Stimulated activated CD4-positive, alpha-beta T cell treated with anti-CD3 and anti-CD28 coated beads, Interleukin-12 subunit alpha, Interleukin-12 subunit beta, amount 100 ng/mL, for 48 hours (primary cell): ENCODE measurements around the gene KIAA1328.
A peak's percentile ranks its signal among the peaks of the same experiment; 100 is the strongest.
"Not testable (repeated sequence)": the region's sequence is repeated elsewhere in the genome, so short reads cannot be mapped to it uniquely, and the experiment has no call there.

ENCODE experiments used
- DNase-seq, 3 donors: peaks; one replicate each; pipeline ENCODE4 v3.0.0-alpha.2; 2020; ENCODE audit warnings: low read depth in 2 of 3, low spot score in 1 of 3

Gene KIAA1328

DNA sequence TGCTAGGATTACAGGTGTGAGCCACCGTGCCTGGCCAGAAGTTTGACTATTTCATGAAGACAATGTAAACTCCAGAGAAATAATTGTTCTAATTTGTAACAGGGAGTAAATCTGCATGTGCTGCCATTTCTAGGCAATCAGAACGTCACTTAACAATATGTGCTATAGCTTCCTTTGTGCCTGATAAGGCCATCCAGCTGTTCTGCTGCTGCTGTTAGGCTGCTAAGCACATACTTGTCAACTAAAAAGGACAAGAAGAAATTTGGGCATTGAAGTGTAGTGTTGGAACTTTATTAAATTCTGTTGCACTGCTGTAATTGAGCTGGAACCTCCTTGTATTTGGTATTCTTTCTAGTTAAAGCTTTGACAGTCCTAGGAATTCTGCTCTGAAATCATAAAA, 57.1 kb downstream of the KIAA1328 start:
- no peak for DNase-seq

DNA sequence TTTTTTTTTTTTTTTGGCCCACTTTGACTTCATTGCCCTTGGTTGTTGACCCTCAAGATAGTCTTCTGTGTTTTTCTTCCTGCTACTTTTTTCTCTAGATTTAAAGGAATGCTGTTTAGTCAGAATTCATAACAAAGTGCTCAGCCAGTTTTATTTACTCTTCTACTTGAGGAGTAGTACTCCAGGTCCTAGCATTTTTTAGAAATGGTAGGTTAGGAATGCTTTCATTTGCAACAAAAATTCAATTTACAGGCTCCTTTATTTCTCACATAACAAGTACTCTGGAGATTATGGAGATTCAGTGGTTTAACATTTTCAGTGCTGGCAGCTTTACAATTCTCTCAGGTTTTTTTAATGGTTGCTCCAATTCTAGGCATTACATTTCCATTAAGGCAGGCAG, 58.2 kb downstream of the KIAA1328 start:
- no peak for DNase-seq

DNA sequence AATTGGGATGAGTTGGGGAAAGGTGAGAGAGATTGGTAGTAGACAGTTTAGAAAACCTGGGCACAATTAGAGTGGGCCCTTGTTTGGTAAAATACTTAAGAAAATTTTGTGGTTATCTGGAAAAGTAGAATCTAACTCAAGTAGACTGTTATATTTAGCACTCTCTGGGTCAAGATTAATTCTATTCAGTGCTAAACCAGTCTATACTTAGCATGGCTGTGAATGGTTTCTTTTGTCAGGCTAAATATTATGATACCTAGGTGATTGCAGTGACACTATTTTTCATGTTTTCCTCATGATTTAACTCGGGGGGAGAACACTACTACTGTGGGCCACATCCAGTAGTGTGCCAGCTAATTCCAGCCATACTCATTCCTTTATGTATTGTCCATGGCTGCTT, 58.9 kb downstream of the KIAA1328 start:
- DNase-seq = no peak

DNA sequence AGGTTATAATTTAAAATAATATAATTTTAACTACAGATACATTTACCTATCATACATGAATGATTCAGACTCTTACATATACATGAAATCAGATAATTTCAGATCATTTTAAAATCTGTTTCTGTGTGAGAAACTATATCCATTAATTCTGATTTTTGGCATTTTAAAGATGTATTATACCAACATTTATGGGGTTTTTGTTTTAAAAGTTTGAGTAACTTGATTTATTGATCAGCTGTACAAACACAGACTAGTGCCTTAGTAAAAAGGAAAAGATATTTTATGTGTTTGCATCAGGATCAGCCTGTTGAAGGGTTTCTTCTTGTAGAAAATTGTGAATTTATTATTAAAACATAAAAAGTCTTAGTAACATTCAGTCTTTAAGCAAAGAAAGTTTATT, 59.9 kb downstream of the KIAA1328 start:
- DNase-seq = no peak

DNA sequence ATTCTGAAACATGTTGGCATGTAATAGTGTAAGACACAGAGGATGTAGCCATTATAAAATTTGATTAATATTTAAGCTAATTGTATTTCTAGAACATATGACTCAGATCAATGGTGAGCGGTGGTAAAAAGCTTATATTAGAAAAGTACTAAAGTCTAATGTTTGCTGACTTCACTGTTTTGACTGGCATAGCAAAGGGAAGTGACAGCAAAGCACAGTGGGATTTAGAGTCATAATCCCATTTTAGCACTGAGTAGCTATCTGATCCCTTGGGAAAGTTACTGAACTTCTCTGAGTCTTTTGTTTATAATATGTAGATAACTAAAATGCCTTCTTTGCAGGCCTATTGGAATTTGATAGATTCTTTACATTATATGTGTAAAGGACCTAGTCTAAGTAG, 60.4 kb downstream of the KIAA1328 start:
- no peak for DNase-seq

DNA sequence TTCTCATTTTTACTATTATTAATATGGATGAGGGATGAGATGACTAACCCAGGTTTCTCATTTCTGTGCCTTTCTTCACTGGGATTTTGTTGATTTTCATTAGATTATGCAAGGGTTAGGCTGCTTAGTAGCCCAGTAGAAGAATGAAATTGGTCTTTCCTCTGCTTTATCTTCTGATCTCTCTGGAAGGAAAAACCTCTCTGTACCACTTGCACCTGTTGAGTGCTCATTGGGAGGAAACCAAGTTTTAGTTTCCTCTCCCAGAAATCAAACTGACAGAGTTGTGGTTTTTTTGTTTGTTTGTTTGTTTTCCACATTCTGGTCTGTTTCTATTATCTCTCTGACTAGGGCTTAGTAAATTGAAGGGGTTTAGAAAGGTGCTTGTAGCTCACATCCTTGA, 60.8 kb downstream of the KIAA1328 start:
- DNase-seq = no peak

DNA sequence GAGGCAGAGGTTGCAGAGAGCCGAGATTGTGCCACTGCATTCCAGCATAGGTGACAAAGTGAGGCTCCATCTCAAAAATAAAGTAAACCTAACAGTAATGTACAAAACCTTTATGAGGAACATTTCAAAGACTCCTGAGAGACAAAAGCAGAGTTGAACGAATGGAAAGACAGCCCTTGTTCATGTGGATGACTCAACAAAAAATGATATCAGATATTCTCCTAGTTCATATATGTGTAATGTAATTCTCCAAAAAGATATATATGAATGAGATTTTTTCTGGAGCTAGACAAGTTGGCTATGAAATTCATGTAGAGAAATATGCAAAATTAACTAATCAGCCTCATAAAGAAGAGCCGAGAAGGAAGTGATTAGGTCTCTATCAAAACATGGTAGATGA, 61.7 kb downstream of the KIAA1328 start:
- DNase-seq = no peak

DNA sequence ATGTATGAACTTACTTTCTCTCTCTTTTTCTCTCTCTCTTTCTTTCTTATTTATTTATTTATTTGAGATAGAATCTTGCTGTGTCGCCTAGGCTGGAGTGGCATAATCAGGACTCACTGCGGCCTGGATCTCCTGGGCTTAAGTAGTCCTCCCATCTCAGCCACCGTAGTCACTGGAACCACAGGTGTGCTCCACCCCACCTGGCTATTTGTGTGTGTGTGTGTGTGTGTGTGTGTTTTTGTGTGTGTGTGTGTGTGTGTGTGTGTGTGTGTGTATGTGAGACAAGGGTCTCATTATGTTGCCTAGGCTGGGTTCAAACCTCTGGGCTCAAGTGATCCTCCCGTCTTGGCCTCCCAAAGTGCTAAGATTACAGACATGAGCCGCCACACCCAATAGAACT, 64.3 kb downstream of the KIAA1328 start:
- DNase-seq = no peak

DNA sequence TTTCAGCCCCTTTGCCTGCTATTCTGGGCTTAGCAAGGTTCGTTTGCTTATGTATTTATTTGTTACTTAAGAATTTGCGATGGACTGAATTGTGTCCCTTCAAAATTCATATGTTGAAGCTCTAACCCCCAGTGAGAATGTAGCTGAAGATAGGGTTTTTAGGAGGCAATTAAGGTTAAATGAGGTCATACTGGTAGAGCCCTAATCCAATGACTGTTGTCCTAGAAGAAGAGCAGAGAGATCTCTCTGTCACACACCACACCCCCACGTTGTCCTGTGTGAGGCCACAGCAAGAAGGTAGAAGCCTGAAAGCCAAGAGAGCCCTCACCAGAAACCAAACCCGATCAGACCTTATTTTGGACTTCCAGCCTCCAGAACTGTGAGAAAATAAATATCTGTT, 66.7 kb downstream of the KIAA1328 start:
- DNase-seq = no peak

DNA sequence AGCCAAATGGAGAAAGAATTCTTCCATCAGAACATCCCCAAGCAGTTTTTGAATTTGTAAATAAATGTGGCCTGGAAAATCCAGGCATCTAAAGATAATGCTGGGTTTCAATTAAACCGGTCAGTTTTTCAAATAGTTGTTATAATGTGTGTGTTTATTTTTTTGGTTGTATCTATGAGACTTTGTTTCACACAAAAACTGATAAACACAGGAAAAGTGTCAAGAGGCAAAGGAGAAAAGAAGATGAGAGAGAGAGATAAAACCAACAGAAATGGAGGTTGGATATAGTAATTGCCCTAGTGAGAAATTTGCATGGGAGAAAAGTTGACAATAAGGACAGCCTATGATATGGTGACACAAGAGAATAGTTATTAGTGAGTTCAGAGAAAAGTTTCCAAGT, 68.3 kb downstream of the KIAA1328 start:
- no peak for DNase-seq

DNA sequence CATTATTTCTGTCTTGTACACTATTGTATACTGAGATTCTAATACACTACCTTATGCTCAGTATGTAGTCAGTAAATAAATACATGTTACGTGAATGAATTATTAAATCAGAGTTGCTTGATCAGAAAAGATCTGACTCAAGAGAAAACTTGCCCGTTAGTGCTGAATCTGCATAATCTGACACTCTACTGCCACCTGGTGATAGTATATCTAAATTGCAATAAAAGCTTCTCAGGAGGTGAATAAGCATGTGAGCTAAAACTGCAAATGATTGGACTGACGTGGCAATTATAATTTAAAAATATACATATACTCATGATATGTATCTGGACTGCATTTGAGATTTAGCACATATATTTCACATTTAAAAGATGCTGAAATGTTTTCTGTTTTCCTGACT, 70.4 kb downstream of the KIAA1328 start:
- no peak for DNase-seq

DNA sequence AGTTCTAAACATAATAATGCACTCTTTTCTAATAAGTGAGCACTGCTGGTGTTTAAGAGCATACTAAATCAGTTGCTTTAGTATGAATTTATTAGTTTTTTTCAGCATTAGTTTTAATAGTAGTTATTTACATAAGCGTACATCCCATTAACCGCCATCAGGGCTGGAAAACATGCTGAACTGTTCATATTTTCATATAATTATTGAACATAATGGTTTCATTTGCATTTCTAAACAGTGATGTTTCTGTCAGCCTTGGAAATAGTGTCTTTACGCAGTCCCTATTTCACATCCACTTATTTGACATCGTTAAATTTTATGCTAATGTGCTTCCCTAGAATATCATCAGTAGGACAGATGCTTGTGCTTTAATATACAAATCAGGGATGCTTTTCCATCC, 71.5 kb downstream of the KIAA1328 start:
- no peak for DNase-seq

DNA sequence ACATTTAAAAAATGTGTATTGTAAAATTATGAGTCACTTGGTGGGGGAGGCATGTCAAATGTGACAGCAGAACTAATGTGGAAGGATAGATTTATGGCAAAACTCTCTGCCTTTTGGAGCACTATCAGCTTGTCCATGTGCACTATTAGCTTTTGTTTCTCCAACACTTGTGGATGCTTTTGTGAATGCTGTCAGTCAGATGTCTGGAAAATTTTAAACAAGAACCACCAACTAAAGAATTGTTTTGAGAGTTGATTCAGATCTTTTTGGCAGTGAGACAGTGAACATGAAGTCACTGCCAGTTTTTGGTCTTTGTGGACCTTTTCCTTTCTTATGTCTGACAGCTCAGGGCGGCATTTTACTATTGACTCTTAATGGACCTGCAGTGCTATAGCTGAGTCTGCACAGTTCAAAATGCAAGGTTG, 72.4 kb downstream of the KIAA1328 start:
- no peak for DNase-seq

DNA sequence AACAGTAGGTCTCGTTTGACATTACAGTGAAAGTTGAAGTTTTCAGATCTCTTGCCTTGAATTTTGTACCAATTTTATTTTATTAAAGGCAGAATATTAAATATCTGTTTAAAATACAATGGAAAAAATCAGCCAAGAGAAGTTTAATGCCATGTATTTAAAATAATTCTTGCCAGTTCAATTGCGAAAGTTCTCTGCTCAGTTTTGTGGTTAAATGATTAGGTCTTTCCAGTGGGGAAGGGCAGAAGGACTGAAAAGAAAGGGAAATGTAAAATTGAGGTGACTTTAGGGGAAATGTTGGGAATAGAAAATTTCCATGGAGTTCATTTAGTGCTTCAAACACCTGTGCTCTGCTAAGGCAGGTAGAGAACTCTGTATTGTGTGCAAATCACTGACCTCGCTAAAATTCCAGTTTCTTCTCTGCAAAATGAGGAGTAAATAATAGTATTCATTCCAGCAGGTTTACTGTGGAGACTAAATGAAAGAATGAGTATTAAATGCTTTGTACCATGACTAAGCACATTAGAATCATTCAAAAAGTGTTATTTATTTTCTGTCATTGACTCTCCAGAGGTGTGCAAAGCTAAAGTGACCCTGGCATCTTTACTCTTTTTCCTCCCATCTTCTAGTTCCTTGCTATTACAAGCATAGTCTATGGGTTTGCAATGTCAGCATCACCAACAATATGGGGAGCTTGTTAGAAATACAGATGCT, 74.4 kb downstream of the KIAA1328 start:
- DNase-seq = no peak

DNA sequence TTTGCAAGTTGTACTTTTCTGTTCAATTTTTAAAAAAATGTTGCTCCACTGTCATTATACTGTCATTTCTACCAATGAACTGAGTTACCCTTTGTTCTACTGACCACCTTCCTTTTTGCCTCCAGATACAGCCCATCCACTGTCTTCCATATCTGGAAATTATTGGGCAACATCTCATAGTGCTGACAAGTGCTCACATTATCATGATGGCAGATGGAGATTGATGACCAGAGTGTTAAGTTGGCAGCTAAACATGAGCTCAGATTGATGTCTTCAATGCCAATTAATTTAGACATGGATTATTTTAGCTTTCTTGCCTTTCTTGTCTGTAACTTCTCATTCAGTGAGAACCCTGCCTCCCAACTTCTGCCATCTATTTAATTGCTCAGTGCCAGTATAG, 76.6 kb downstream of the KIAA1328 start:
- DNase-seq = no peak

DNA sequence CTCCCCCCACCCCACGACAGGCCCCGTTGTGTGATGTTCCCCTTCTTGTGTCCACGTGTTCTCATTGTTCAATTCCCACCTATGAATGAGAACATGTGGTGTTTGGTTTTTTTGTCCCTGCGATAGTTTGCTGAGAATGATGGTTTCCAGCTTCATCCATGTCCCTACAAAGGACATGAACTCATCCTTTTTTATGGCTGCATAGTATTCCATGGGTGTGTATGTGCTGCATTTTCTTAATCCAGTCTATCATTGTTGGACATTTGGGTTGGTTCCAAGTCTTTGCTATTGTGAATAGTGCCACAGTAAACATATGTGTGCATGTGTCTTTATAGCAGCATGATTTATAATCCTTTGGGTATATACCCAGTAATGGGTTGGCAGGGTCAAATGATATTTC, 80.4 kb downstream of the KIAA1328 start:
- not testable (repeated sequence) for DNase-seq

DNA sequence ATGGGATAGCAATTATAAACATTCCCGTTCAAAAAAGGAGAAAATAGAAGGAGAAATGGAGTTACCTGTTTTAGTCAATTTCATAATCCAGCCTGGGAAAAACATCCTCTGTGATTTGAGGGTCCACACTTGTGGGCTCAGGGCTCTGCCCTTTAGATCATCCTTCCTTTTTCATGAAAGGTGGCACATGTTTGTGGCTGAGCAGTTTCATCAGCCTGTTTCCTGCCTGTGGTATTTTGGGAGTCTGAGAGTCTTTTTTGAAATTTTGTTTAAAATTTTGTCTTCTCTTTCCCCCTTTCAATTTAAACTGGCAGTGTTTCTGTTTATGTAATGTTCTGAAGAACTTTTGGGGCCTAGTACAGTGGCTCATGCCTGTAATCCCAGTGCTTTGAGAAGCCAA, 84.0 kb downstream of the KIAA1328 start:
- DNase-seq = no peak

DNA sequence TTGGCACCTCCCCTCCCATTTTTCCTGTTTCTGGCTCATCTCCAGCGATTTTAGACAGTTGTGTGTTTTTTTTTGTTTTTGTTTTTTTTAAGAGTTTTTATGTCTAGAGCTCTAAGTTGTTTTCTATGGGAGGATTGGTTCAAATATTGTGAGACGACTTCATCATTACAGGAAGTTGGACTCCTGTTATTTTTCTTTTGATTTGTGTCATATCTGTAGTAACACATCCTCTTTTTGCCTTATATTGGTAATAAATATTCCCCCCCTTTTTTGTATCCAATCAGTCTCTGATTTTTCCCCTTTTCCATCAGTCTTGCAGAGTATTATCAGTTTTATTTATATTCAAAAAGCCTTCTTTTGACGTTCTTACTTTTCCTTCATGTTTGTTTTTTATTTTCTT, 89.0 kb downstream of the KIAA1328 start:
- DNase-seq = no peak

DNA sequence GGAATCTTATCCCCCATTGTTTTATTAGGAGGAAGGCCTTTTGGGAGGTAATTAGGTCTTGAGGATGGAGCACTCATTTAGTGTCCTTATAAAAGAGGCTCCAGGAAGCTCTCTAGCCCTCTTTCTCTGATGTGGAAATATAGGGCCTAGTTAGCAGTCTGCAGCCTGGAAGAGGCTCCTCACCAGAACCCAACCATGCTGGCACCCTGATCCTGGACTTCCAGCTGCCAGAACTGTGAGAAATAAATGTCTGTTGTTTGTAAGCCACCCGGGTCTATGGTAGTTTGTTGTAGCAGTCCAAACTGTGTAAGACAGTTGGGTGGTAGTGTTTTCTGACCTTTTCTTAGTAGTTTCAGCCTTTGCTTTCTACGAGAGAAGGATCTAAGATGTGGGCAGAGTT, 100.7 kb downstream of the KIAA1328 start:
- no peak for DNase-seq

DNA sequence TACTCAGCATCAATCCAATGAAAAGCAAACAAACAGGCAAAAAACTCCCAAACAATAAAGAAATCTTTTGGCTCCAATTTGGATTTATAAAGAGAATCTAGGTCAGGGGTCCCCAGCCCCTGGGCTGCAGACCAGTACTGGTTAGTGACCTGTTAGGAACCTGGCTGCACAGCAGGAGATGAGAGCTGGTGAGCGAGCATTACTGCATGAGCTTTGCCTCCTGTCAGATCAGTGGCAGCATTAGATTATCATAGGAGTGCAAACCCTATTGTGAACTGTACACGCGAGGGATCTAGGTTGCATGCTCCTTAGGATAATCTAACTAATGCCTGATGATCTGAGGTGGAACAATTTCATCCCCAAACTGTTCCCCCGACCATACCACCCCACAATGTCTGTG, 102.2 kb downstream of the KIAA1328 start:
- DNase-seq = no peak

DNA sequence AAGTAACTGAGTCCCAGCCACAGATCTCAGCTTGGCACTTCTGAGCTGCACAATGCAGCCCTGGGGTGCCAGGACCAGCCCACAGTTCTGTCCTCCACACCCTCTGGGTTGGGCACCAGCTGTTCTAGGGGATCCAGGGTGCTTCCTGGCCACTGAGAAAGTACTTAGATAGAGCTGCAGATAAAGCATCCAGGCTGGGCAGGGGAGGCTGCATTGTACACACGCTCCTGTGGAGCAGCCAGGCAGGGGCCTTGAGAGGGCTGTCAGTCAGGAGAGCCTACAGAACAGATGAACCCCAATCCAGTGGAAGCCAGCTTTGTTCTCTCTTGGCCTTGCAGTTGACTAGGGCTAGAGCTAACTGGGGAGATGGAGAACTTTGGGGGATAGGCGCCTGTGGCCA, 104.6 kb downstream of the KIAA1328 start:
- no peak for DNase-seq

DNA sequence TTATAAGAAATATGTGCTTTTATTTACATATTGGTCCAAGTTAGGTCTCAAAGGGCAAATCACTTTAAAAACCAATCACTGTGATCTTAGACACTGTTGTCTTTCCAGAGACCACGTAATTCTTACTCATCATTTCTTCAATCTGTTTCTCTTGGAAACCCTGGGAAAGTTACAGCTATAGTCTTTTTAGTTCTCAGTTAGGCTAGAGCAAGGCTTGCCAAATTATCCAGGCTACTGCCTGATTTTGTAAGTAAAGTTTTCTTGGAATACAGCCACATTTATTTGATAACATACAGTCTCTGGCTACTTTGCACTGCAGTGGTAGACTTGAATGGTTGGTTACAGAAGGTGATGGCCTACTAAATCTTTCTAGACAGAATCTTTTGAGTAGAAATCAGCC, 106.0 kb downstream of the KIAA1328 start:
- no peak for DNase-seq

DNA sequence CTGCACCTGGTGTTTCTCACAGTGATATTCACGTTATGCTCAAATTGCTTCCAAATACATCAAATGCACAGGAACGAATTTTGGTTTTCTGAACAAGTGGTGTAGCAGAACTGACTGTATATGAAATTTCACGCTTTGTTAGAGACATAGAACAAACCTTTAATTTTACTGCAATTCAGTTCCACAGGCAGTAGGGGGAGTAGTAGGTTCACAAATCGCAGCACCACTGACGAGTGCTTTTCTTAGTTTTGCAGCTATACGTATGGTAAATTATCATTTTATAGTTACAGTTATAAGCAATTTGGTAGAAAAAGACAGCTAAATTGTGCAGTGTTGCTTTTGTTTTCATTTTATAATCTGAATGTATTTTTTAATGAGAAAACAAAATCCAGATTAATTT, 113.3 kb downstream of the KIAA1328 start:
- DNase-seq = peak in 1 of 3 donors; percentile 8
